DND-41 (cell line): ENCODE results near the gene WIF1.

Experiments
- ATAC-seq: fragments of 200-7000 bp; cut with Tn5 transposase; 3 replicates; pipeline ENCODE4 v1.9.1; 2021; ENCODE audit warnings: low read depth; ENCODE audit not compliant: insufficient read depth
- DNase-seq: peaks from one replicate; pipeline ENCODE4 v3.0.0-alpha.2; 2020
- H2AFZ ChIP-seq: 2 replicates; pipeline ENCODE4 v1.6.0; 2012; ENCODE audit warnings: low read depth, low read length
- H3K27ac ChIP-seq: 2 replicates; pipeline ENCODE4 v1.5.1; 2012; ENCODE audit warnings: low read length, inconsistent platforms
- H3K27me3 ChIP-seq: fragments of 200-600 bp; sonication (generic); 2 replicates; pipeline ENCODE4 v1.6.0; 2012; ENCODE audit warnings: low read length, mild to moderate bottlenecking, inconsistent platforms; ENCODE audit not compliant: insufficient read depth, poor library complexity
- H3K36me3 ChIP-seq: 2 replicates; pipeline ENCODE4 v1.5.1; 2012; ENCODE audit warnings: low read length, inconsistent platforms; ENCODE audit not compliant: insufficient read depth
- H3K4me1 ChIP-seq: 2 replicates; pipeline ENCODE4 v1.5.1; 2012; ENCODE audit warnings: mild to moderate bottlenecking, low read length; ENCODE audit not compliant: insufficient read depth
- H3K4me2 ChIP-seq: 2 replicates; pipeline ENCODE4 v1.6.0; 2012; ENCODE audit warnings: mild to moderate bottlenecking, moderate library complexity, low read length, inconsistent platforms; ENCODE audit not compliant: insufficient read depth
- H3K4me3 ChIP-seq, 2 experiments: fragments of 200-600 bp in 1 of 2; shearing (Covaris generic) in 1 of 2; 2 replicates each; pipeline ENCODE4 v1.5.1; 2012 to 2016; ENCODE audit warnings: inconsistent platforms in 2 of 2, low read length in 2 of 2, mild to moderate bottlenecking in 2 of 2, low read depth in 1 of 2, moderate library complexity in 1 of 2
- H3K79me2 ChIP-seq: 2 replicates; pipeline ENCODE4 v1.6.0; 2012; ENCODE audit warnings: low read length, inconsistent platforms; ENCODE audit not compliant: insufficient read depth
- H3K9ac ChIP-seq: 2 replicates; pipeline ENCODE4 v1.6.0; 2012; ENCODE audit warnings: low read depth, mild to moderate bottlenecking, inconsistent platforms, low read length, moderate library complexity
- H3K9me3 ChIP-seq: 2 replicates; pipeline ENCODE4 v1.5.1; 2012; ENCODE audit warnings: low read length, moderate library complexity, mild to moderate bottlenecking, inconsistent platforms; ENCODE audit not compliant: insufficient read depth, severe bottlenecking
- H4K20me1 ChIP-seq: 2 replicates; pipeline ENCODE4 v1.6.0; 2012; ENCODE audit warnings: low read length; ENCODE audit not compliant: insufficient read depth
- EZH2 ChIP-seq: IDR thresholded peaks from 3 replicates; pipeline ENCODE4 v1.6.1; 2012; ENCODE audit warnings: borderline replicate concordance, low read depth, mild to moderate bottlenecking, moderate library complexity, low read length, inconsistent platforms; ENCODE audit not compliant: severe bottlenecking
- TF ChIP-seq, protein P1 (sequence below): IDR thresholded peaks from 2 replicates; pipeline ENCODE4 v1.5.1; 2012; ENCODE audit warnings: borderline replicate concordance, low read length, moderate library complexity, mild to moderate bottlenecking; ENCODE audit not compliant: poor library complexity, severe bottlenecking; ENCODE audit errors: extremely low read depth

Gene WIF1

GRCh38 chr12:65152596-65152995, 31.5 kb upstream of the WIF1 start:
- no peak for ATAC-seq

DNA sequence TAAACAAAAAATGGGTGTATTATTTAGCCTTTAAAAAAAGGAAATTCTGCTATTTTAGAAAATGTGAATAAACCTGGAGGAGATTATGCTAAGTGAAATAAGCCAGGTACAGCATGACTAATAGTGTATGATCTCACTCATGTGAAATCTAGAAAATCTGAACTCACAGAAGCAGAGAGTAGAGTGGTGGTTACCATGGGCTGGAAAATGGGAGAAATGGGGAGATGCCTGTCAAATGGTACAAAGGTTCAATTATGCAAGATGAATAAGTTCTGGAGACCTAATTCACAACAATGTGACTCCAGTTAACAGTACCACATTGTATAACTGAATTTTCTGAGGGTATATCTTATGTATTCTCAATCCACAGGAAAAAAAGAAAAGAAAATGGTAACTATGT, 30.9 kb upstream of the WIF1 start:
- no peak for DNase-seq

More at GRCh38 chr12:65152596-65152995, 31.5 kb upstream of the WIF1 start:
- Histone ChIP-seq H4K20me1 (no peaks in the 10 kb centered on the region), H3K36me3 (no peaks in the 10 kb centered on the region), H3K27ac (no peak overlapping the region), H3K9ac (no peak overlapping the region), H2AFZ (no peak overlapping the region), H3K4me3 (no peak overlapping the region), H3K79me2 (no peaks in the 10 kb centered on the region), H3K27me3 (no peaks in the 10 kb centered on the region), H3K9me3 (no peaks in the 10 kb centered on the region), H3K4me1 (peaks cover 19% of the 10 kb centered on the region), H3K4me2 (no peak overlapping the region)
- no peak for DNase-seq
- TF ChIP-seq, protein P1, sequence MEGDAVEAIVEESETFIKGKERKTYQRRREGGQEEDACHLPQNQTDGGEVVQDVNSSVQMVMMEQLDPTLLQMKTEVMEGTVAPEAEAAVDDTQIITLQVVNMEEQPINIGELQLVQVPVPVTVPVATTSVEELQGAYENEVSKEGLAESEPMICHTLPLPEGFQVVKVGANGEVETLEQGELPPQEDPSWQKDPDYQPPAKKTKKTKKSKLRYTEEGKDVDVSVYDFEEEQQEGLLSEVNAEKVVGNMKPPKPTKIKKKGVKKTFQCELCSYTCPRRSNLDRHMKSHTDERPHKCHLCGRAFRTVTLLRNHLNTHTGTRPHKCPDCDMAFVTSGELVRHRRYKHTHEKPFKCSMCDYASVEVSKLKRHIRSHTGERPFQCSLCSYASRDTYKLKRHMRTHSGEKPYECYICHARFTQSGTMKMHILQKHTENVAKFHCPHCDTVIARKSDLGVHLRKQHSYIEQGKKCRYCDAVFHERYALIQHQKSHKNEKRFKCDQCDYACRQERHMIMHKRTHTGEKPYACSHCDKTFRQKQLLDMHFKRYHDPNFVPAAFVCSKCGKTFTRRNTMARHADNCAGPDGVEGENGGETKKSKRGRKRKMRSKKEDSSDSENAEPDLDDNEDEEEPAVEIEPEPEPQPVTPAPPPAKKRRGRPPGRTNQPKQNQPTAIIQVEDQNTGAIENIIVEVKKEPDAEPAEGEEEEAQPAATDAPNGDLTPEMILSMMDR = no peak
- no peak for TF ChIP-seq EZH2

DNA sequence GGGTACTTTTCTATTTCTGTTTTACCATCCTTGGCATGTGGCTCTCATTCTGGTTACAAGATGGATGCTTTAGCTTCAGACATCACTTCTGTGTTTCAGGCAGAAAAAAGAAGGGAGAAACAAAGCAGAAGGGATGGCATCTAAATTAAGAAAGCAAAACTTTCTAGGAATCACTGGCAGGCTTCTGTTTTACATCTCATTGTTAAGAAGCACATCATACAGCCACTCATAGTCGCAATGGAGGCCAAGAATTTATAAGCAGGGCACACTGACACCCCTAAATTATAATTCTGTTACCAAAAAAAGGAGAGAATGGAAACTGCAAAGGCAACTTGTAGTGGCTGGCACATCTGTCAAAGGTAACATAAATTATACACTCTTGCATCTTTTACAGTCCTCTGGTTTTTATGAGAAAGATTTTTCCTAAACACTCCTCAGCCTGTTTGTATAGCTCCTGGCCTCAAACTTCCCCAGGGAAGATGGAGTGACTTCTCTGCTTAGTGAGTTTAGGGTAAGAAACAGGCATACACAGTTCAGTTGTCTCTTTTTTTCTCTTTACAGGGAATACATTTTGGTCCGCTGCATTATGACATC, 26.3 kb upstream of the WIF1 start:
- Histone ChIP-seq H3K9me3 (no peaks in the 10 kb centered on the region), H3K4me1 (no peaks in the 10 kb centered on the region), H3K9ac (no peak overlapping the region), H4K20me1 (no peaks in the 10 kb centered on the region), H3K27ac (no peak overlapping the region), H3K27me3 (peaks cover 1% of the 10 kb centered on the region), H3K79me2 (no peaks in the 10 kb centered on the region), H2AFZ (no peak overlapping the region), H3K4me2 (no peak overlapping the region), H3K4me3 (no peak overlapping the region), H3K36me3 (no peaks in the 10 kb centered on the region)
- ATAC-seq = no peak
- DNase-seq = no peak
- no peak for TF ChIP-seq EZH2
- TF ChIP-seq, protein P1 = no peak

More for the DNA sequence above, 30.9 kb upstream of the WIF1 start:
- H3K27me3 ChIP-seq = no peaks in the 10 kb centered on the region
- ATAC-seq = no peak
- H3K4me2 ChIP-seq = no peak overlapping the region
- no peaks in the 10 kb centered on the region for H4K20me1 ChIP-seq
- H3K4me1 ChIP-seq = peaks cover 16% of the 10 kb centered on the region
- no peak for TF ChIP-seq EZH2
- no peaks in the 10 kb centered on the region for H3K9me3 ChIP-seq
- no peak overlapping the region for H3K27ac ChIP-seq
- H3K4me3 ChIP-seq = no peak overlapping the region
- no peak overlapping the region for H3K9ac ChIP-seq
- H3K36me3 ChIP-seq = no peaks in the 10 kb centered on the region
- H3K79me2 ChIP-seq = no peaks in the 10 kb centered on the region
- no peak overlapping the region for H2AFZ ChIP-seq

DNA sequence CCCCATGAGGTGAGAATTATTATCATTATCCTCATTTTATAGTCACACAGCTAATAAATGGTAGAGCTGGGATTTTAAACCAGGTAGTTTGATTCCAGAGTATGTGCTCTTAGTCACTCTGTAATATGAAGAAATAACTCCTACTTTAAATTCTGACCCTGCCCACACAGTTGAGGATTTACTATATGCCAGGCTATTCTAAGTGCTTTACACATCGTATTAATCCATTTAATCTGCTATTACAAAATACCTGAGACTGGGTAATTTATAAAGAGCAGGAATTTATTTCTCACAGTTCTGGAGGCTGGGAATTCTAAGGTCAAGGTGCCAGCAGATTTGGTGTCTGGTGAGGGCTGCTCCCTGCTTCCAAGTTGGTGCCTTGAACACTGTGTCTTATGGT, 19.6 kb upstream of the WIF1 start:
- no peak overlapping the region for H3K9ac ChIP-seq
- no peak for DNase-seq

More for the DNA sequence above, 19.6 kb upstream of the WIF1 start:
- no peaks in the 10 kb centered on the region for H3K79me2 ChIP-seq
- no peak overlapping the region for H3K4me3 ChIP-seq
- no peak for ATAC-seq
- H3K4me2 ChIP-seq = no peak overlapping the region
- H4K20me1 ChIP-seq = no peaks in the 10 kb centered on the region
- no peaks in the 10 kb centered on the region for H3K36me3 ChIP-seq
- no peak overlapping the region for H3K27ac ChIP-seq
- no peaks in the 10 kb centered on the region for H3K9me3 ChIP-seq
- H2AFZ ChIP-seq = no peak overlapping the region
- H3K4me1 ChIP-seq = no peaks in the 10 kb centered on the region
- H3K27me3 ChIP-seq = peaks cover 10% of the 10 kb centered on the region
- TF ChIP-seq, protein P1 = no peak
- TF ChIP-seq EZH2 = no peak
